HCT116 (cell line): ENCODE results near the gene LZTR1. TPM values are rescaled to one million over a fixed set of nuclear protein-coding genes. Genes with fewer than 3 reads are reported as not detected.

Experiments
- ATAC-seq: fragments of 200-7000 bp; cut with Tn5 transposase; 2 replicates; pipeline ENCODE4 v1.9.1; 2020; ENCODE audit warnings: mild to moderate bottlenecking, moderate library complexity
- BruUV-seq: library from RNA; stranded (reverse); fragments of 400-500 nt; replicated peaks from 2 replicates; lab custom pipeline; 2021; lab: Mats Ljungman, UMichigan
- CTCF ChIA-PET: fragments of 300-600 bp; sonication (Branson Sonifier 250); formaldehyde crosslinking; loops from one replicate; lab custom pipeline; 2021; ENCODE audit warnings: antibody characterized with exemption; lab: Charles Lee
- POLR2A ChIA-PET: fragments of 300-600, 350-600 bp; sonication (Branson Sonifier 250); formaldehyde crosslinking; loops from one replicate; lab custom pipeline; 2021; ENCODE audit warnings: antibody characterized with exemption; lab: Charles Lee
- RAD21 ChIA-PET, 2 experiments: fragments of 300-600 bp; sonication (Branson Sonifier 250); formaldehyde crosslinking; loops; one replicate each; lab custom pipeline; 2023; ENCODE audit warnings: low total read pairs in 2 of 2; ENCODE audit not compliant: uncharacterized antibody in 2 of 2, unreplicated experiment in 2 of 2, low non-redundant PET in 1 of 2; lab: Charles Lee
- DNase-seq: peaks from one replicate; pipeline ENCODE4 v3.0.0-alpha.2; 2010; ENCODE audit warnings: low read depth, low spot score
- H2AFZ ChIP-seq: fragments of 200-600 bp; shearing (Covaris generic), sonication (generic); 2 replicates; pipeline ENCODE4 v1.6.1; 2017; ENCODE audit warnings: low read depth, mixed run types, mixed read lengths, antibody characterized with exemption, low read length; ENCODE audit not compliant: poor library complexity, severe bottlenecking
- H3K27ac ChIP-seq: 2 replicates; pipeline ENCODE4 v1.5.1; 2012; ENCODE audit warnings: low read depth, low read length
- H3K27me3 ChIP-seq: fragments of 200-600 bp; sonication (generic); 2 replicates; pipeline ENCODE4 v1.6.1; 2016; ENCODE audit warnings: mixed run types, low read length, mixed read lengths; ENCODE audit not compliant: insufficient read depth
- H3K36me3 ChIP-seq, 2 experiments: fragments of 200-500 bp in 1 of 2; fragments of 200-600 bp in 1 of 2; sonication (Bioruptor generic) in 1 of 2; sonication (generic) in 1 of 2; 2 replicates each; pipeline versions ENCODE4 v1.5.1 to v1.6.1; 2014 to 2016; ENCODE audit warnings: low read length in 2 of 2, inconsistent platforms in 1 of 2, mixed read lengths in 1 of 2, mixed run types in 1 of 2; ENCODE audit not compliant: insufficient read depth in 2 of 2, control insufficient read depth in 1 of 2
- H3K4me1 ChIP-seq, 2 experiments: fragments of 200-600 bp in 1 of 2; sonication (generic) in 1 of 2; 2 replicates each; pipeline versions ENCODE4 v1.5.1 to v1.6.1; 2012 to 2017; ENCODE audit warnings: low read length in 2 of 2, inconsistent platforms in 1 of 2, mild to moderate bottlenecking in 1 of 2, mixed read lengths in 1 of 2, mixed run types in 1 of 2, moderate library complexity in 1 of 2; ENCODE audit not compliant: insufficient read depth in 2 of 2, control insufficient read depth in 1 of 2
- H3K4me2 ChIP-seq: fragments of 200-600 bp; sonication (generic); 2 replicates; pipeline ENCODE4 v1.6.1; 2017; ENCODE audit warnings: mixed run types, low read length, mixed read lengths
- H3K4me3 ChIP-seq, 2 experiments: fragments of 200-600 bp in 1 of 2; sonication (generic) in 1 of 2; replicated peaks in 1 of 2; 2 replicates each; pipeline ENCODE4 v1.5.1; 2011 to 2016; ENCODE audit warnings: low read length in 2 of 2, control low read depth in 1 of 2, low read depth in 1 of 2, mild to moderate bottlenecking in 1 of 2, mixed read lengths in 1 of 2, mixed run types in 1 of 2
- H3K79me2 ChIP-seq: fragments of 200-600 bp; sonication (generic); 2 replicates; pipeline ENCODE4 v1.6.1; 2017; ENCODE audit warnings: mild to moderate bottlenecking, mixed run types, low read length, moderate library complexity, mixed read lengths; ENCODE audit not compliant: insufficient read depth
- H3K9ac ChIP-seq: fragments of 200-600 bp; sonication (generic); 2 replicates; pipeline ENCODE4 v1.6.1; 2016; ENCODE audit warnings: low read length, mixed read lengths
- H3K9me2 ChIP-seq: fragments of 200-600 bp; sonication (generic), shearing (Covaris generic); 2 replicates; pipeline ENCODE4 v1.6.1; 2017; ENCODE audit warnings: mixed run types, mild to moderate bottlenecking, moderate library complexity; ENCODE audit not compliant: insufficient read depth
- H3K9me3 ChIP-seq, 2 experiments: fragments of 200-500 bp in 1 of 2; fragments of 200-600 bp in 1 of 2; sonication (Bioruptor generic) in 1 of 2; sonication (generic) in 1 of 2; 2 replicates each; pipeline ENCODE4 v1.6.1; 2014 to 2017; ENCODE audit warnings: low read length in 2 of 2, mixed read lengths in 2 of 2, inconsistent platforms in 1 of 2, low read depth in 1 of 2, mild to moderate bottlenecking in 1 of 2, mixed run types in 1 of 2, moderate library complexity in 1 of 2; ENCODE audit not compliant: control insufficient read depth in 1 of 2, insufficient read depth in 1 of 2
- H4K20me1 ChIP-seq: fragments of 200-600 bp; sonication (generic), shearing (Covaris generic); 2 replicates; pipeline ENCODE4 v1.6.1; 2017; ENCODE audit warnings: mixed run types, mild to moderate bottlenecking, moderate library complexity; ENCODE audit not compliant: insufficient read depth
- ATF3 ChIP-seq: IDR thresholded peaks from 2 replicates; pipeline ENCODE4 v1.6.1; 2012
- JUND ChIP-seq: IDR thresholded peaks from 2 replicates; pipeline ENCODE4 v1.6.1; 2012
- intact Hi-C: fragments of 100-400 bp; cut with micrococcal nuclease; formaldehyde crosslinking; loops from 2 replicates; pipeline ENCODE4 v1.10.0; 2022
- total RNA-seq: library from RNA; stranded (reverse); gene quantifications from one replicate; pipeline ENCODE4 v1.2.1, GENCODE V29; 2021; ENCODE audit not compliant: unreplicated experiment

LZTR1 gene
- total RNA-seq, 1 experiment from 2014 or later: 56.5 TPM

DNA sequence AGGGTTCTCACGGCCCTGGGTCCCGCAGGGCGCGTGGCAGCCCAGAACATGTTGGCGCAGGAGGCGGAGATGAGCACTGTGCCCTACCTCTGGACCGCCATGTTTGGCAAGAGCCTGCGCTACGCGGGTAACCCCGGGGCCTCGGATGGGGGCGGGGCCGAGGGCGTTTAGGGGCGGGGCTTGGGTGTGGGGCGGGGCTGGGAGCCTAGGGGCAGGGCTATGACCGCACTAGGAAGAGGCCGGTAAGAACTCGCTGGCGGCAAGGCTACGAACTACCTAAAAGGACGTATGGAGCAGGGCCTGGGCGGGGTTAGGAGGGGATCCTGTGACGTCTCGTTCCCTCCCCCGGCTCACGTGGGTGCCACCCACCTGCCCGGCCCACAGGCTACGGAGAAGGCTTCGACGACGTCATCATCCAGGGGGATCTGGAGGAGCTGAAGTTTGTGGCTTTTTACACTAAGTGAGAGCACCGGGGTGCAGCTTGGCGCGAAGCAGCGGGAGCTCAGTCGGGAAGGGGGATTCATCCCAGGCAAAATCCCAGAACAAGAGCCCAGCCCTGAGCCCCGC, 2.8 kb upstream of the LZTR1 start:
- ATAC-seq: no peak
- Histone ChIP-seq H3K9me2 (no peaks in the 10 kb centered on the region), H4K20me1 (no peaks in the 10 kb centered on the region), H3K4me3 (no peak overlapping the region), H3K36me3 (no peaks in the 10 kb centered on the region; a peak in 1 of 4 replicates), H3K79me2 (peaks cover 24% of the 10 kb centered on the region), H3K27me3 (no peaks in the 10 kb centered on the region), H3K9me3 (peaks cover 4 to 10% of the 10 kb centered on the region in 2 experiments; a peak in 1 of 4 replicates), H3K9ac (no peak overlapping the region), H3K4me1 (peaks cover 6 to 18% of the 10 kb centered on the region in 2 experiments; a peak in 2 of 4 replicates), H2AFZ (no peak overlapping the region), H3K27ac (no peak overlapping the region), H3K4me2 (no peak overlapping the region)
- BruUV-seq: no TSS peak
- ChIA-PET POLR2A (no interaction called here), CTCF (no interaction called here), RAD21 (no interaction called here)
- DNase-seq: no peak
- TF ChIP-seq ATF3: no peak
- intact Hi-C loops: no loop called here

GRCh38 chr22:20979940-20980453, 2.1 kb upstream of the LZTR1 start:
- no peak overlapping the region; the same call in 1 of the 2 replicates for H3K27ac ChIP-seq

More at GRCh38 chr22:20979940-20980453, 2.1 kb upstream of the LZTR1 start:
- no peaks in the 10 kb centered on the region for H4K20me1 ChIP-seq
- TF ChIP-seq JUND: no peak
- TF ChIP-seq, all 23 proteins: peak for 0
- no peak overlapping the region for H3K9ac ChIP-seq
- H2AFZ ChIP-seq: no peak overlapping the region
- POLR2A ChIA-PET: no interaction called here
- peaks cover 6 to 18% of the 10 kb centered on the region in 2 experiments; a peak in 2 of 4 replicates for H3K4me1 ChIP-seq
- no peak overlapping the region for H3K4me3 ChIP-seq
- H3K79me2 ChIP-seq: peaks cover 24% of the 10 kb centered on the region
- DNase-seq (no peak), ATAC-seq (no peak)
- no TSS peak for BruUV-seq
- no peaks in the 10 kb centered on the region; a peak in 1 of 4 replicates for H3K36me3 ChIP-seq
- RAD21 ChIA-PET: no interaction called here
- CTCF ChIA-PET: no interaction called here
- H3K4me2 ChIP-seq: no peak overlapping the region
- H3K9me3 ChIP-seq: peaks cover 4 to 10% of the 10 kb centered on the region in 2 experiments; a peak in 1 of 4 replicates
- no peaks in the 10 kb centered on the region for H3K9me2 ChIP-seq
- H3K27me3 ChIP-seq: no peaks in the 10 kb centered on the region
- intact Hi-C loops: loop anchor here (5.0 kb wide), 1 partner anchor 178 kb away; no protein-coding TSS in a partner anchor
